HG03103 (cell line): Measurements from ENCODE around the gene ST7L.
"Not testable (repeated sequence)": the region's sequence is repeated elsewhere in the genome, so short reads cannot be mapped to it uniquely, and the experiment has no call there.

Experiments
- ATAC-seq: cut with Tn5 transposase; IDR thresholded peaks from one replicate; pipeline ENCODE4 v1.9.1; 2021; ENCODE audit warnings: low read depth; ENCODE audit not compliant: unreplicated experiment

ST7L gene, protein sequence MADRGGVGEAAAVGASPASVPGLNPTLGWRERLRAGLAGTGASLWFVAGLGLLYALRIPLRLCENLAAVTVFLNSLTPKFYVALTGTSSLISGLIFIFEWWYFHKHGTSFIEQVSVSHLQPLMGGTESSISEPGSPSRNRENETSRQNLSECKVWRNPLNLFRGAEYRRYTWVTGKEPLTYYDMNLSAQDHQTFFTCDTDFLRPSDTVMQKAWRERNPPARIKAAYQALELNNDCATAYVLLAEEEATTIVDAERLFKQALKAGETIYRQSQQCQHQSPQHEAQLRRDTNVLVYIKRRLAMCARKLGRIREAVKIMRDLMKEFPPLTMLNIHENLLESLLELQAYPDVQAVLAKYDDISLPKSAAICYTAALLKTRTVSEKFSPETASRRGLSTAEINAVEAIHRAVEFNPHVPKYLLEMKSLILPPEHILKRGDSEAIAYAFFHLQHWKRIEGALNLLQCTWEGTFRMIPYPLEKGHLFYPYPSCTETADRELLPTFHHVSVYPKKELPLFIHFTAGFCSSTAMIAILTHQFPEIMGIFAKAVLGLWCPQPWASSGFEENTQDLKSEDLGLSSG

DNA sequence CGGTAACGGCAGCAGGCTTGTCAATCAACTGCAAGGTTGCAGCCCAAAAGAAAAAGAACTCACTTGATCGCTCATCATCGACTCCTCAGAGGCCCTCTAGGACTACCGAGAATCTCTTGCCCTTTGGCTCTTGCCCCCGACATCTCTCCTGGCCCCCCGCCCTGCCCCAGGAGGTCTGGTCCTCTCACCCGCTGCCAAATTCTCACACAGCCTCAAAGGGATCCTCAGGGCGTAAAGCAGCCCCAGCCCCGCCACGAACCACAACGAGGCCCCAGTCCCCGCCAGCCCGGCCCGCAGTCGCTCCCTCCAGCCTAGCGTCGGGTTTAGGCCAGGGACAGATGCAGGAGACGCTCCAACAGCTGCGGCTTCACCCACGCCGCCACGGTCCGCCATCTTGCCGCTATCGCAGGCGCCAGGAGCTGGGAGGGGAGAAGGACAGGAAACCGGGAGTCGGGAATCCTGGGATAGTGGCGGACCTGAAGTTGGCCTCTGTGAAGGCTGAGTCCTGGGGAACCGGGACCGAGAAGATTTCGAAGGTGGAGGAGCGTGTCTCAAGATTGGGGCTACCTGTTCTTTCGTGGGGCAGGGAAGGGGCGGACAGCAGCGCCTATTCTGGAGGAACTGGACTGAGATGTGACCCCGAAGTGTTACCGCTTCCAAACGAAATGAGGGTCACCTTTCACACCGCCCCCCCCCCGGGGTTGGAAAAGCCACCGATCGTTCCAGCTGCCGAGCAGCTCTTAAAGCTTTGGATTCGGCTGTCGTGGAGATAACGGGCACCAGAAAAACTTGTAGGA lies at the start of gene ST7L:
Gene ST7L (minus strand): TSS at position 421 of the 797 bp plus-strand sequence. CDS start 28 bp downstream, at position 393.
- ATAC-seq, result no peak

DNA sequence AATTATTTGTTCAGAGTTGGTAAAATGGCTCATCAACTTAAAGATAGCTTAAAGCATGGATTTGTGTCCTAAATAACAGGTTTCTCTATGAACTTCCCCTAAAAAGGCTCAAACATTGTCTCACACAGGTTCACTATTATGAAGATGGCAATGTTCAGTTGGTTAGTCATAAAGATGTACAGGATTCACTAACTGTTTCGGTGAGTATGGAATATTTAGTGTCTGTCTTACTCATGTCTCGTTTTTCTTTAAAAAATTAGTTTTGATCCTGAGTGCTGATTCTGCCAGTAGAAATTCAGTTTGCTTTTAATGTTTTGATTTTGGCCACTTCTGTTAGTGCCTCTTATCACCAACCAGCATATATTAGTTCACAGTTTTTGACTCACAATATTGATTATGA lies 48.0 kb upstream of the ST7L start:
- no peak for ATAC-seq

DNA sequence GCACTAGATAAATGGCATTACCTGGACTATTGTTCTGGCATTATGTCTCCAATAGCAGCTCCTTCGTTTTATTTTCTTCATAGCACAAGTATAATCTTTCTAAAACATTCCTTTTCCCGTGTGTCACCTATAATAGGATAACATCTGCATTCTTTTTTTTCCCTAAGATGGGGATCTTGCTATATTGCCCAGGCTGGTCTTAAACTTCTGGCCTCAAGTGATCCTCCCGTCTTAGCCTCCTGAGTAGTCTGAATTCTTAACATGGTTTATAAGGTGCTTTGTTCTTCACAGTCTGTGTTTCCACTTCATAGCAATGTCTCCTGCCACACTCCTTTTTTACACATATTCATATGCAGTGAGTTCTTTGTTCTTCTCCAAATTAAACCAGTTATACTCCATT lies 46.9 kb upstream of the ST7L start:
- ATAC-seq, result no peak

DNA sequence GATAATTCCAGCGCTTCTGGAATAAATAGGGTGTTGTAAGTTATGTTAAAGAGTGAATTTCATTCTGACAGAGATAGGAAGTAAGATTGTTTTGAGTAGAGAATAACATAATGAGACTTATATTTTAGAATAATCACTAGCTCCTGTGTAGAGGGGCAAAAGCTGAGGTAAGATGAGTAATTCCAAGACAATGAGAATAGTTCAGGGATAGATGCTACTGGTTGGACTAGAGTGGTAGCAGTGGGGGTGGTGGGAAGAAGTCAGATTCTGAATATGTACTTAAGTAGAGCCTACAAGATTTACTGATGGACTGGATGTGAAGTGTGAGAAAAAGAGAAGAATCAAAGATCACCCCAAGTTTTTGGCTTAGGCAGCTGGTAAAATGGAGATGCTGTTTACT lies 32.3 kb upstream of the ST7L start:
- no peak for ATAC-seq

DNA sequence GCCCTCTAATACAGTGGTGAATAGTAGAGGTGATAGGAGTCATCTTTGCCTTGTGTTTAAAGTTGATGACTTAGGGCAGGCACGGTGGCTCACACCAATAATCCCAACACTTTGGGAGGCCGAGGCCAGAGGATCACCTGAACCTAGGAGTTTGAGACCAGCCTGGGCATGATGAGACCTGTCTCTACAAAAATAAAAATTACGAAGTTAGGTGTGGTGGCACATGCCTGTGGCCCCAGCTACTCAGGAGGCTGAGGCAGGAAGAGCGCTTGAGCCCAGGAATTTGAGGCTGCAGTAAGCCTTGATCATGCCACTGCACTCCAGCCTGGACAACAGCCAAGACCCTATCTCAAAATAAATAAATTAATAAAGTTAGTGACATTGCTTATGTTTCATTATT lies 27.3 kb upstream of the ST7L start:
- no peak for ATAC-seq

DNA sequence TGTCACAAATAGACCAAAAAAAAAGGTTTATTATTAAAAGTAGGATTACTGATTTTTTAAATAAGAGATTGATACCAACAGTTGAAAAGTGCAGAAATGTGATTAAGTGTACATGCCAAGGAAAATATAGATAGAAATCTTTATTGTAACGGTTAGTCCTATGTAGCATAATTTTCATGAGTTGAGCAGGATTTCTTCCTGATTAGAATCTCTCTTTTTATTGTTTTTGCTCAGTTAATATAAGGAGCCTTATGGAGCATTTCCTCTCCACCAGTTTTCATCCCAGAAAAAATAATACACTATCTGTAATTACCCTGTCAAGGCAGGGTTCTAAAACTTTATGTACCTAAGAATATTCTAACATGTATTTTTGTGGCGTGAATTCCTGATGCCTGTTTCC lies 24.1 kb upstream of the ST7L start:
- ATAC-seq, result no peak

DNA sequence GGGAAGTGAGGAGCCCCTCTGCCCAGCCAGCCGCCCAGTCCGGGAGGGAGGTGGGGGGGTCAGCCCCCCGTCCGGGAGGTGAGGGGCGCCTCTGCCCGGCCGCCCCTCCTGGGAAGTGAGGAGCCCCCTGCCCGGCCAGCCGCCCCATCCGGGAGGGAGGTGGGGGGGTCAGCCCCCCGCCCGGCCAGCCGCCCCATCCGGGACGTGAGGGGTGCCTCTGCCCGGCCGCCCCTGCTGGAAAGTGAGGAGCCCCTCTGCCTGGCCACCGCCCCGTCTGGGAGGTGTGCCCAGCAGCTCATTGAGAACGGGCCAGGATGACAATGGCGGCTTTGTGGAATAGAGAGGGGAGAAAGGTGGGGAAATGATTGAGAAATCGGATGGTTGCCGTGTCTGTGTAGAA lies 21.5 kb upstream of the ST7L start:
- not testable (repeated sequence) for ATAC-seq

DNA sequence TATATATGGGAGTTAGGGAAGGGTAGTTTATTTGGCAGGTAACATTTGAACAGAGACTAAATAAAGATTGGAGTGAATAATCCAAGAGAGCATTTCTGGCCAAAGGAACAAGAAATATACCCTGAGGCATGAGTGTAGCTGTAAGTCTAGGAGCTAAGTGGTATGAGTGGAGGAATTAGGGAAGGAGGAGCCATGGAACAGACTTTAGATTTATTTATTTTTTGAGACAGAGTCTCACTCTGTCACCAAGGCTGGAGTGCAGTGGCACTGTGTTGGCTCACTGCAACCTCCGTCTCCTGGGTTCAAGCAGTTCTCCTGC lies 19.1 kb upstream of the ST7L start:
- ATAC-seq, result no peak

DNA sequence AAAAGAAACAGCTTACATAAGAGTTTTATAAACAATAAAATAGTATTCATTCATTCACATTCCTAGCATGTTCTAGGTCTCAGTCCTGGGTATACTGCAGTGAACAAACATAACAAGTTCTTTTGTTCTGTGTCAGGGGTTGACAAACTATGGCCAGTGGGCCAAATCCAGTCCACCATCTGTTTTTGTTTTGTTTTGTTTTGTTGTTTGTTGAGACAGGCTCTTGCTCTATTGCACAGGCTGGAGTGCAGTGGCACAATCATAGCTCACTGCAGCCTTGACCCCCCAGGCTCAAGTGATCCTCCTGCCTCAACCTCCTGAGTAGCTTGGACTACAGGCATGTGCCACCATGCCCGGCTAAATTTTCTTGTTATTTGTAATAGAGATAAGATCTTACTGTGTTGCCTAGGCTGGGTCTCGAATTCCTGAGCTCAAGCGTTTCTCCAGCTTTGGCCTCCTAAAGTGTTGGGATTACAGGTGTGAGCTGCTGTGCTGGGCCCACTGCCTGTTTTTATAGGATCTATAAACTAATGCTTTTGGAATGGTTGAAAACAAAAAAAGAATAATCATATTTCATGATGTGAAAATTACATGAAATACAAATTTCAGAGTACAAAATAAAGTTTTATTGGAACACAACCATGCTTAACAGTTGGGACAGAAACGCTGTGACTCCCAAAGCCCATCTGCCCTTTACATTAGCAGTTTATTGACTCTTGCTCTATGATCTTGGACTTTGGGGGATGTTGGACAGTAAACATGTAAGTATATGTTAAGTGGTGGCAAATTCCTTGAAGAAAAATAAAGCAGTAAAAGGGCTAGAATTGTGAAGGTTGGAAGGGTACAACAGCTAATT lies 18.5 kb upstream of the ST7L start:
- ATAC-seq, result no peak

DNA sequence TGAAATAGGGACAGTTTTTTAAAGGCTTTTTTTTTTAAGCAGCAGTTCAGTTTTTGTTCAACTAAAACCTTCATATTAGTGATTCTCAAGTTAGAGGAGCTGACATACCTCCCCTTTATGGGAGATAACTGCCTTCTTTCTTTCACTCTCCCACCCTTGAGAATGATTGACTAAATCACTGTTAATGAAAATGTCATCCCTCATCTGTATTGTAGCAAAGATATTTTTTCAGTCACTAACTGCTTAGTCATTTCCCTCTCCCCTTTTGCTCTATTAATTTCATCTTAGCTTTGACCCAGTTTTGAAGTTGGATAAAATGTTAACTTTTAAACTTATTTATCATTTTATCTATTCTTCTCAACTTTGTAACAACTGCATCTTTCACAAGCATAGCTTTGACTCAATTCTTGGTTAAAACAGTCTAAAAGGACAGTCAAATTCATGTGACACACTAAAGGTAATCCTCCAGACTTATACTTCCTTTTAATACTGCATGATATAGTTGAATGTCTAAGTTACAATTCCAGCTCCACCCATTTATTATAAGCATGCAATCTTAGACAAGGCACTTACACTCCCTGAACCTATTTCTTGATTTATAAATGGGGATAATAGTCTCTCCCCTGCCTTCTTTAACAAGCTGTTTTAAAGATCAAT lies 17.8 kb upstream of the ST7L start:
- no peak for ATAC-seq

DNA sequence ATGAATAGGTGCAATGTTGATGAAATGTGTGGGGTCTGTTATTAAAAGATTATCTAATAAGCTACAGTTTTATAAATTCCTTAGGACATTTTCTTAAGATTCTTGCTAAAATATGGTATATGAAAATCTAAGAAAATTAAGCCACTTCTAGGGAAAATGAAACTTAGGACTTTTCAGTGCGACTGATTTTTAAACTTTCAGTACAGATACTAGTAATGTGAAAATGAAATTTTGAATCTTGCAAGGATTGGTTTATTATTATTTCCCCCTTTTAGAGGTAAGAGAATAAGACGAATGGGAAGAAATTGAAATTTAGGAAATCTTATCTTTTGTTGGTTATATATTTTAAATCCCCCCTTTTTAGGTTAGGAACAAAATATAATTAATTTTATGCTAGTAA lies 17.1 kb upstream of the ST7L start:
- no peak for ATAC-seq

DNA sequence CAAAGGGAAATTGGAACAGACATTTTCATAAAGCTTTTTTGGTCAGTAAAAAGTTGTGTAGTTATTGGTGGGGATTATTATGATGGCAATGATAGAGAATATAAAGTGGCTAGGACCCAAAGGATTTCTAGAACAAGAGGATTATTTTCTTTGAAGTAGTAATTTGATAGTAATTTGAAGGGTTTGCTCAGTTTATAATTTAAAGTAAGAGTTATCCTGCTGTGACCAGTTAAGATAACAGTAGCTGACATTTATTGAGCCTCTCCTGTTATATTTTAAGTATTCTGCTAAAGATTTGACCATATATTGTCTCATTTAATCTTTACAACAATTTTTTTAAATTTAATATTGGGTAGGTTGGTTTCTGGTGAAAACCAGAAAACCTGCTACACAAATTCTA lies 15.4 kb upstream of the ST7L start:
- ATAC-seq, result no peak

DNA sequence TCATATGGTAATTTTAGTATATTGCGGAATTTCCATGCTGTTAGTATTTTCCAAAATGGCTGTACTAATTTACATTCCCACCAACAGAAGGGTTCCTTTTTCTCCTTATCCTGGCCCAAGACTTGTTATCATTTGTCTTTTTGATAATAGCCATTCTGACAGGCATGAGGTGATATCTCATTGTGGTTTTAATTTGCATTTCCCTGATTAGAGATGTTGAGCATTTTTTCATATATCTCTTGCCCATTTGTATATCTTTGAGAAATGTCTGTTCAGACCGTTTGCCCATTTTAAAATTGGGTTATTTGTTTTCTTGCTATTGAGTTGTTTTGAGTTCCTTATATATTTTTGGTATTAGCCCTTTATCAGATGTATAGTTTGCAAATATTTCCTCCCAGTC lies 14.7 kb upstream of the ST7L start:
- no peak for ATAC-seq

DNA sequence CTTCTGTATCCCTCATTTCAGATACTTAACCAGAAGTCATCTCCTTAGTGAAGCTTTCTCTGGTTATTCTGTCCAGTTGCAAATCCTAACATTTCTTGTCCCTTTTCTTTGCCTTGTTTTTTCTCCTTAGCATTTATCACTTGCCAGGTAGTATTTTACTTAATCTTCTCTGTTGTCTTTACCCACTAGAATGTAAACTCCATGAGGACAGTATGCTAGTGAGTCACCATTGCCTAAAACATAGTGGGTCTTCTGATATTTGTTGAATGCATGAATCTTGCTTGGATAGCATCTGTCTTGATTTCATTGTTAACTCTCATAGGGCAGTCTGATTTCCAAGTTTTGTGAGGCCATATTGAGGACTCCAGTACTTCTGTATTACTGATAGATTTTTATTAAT lies 10.3 kb upstream of the ST7L start:
- no peak for ATAC-seq

DNA sequence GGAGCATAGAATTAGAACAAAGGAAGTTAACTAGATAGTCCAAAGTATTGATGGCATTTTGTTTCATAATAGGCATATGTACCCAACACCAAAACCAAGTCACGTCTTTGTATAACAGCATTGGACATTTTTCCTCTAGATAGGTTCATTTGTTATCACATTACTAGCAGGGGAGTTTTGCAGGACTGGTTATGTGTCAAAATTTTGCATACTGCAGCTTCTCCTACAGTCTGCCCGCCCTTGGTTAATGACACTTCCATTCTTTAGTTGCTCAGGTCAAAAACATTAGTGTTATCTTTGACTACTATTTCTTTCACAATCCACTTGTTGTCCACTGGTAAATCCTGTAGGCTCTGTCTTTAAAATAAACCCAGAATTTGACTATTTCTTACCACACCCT lies 9.6 kb upstream of the ST7L start:
- ATAC-seq, result no peak

DNA sequence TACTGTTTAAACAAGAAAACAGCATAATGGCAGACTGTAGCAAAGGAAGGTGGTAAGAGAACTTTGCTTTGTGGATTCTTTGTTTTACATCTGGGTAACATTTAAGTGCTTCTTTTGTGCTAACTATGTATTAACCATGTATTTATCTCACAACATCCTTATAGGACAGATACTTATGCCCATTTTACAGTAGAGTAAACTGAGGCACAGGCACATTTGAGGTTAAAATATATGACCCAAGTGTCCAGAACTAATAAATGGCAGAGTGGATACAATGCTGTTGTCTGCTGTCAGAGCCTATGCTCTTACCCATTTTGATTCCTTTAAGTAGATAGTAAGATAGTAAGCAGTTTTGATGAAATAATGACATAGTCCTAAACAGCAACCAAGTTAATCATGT lies 7.9 kb upstream of the ST7L start:
- no peak for ATAC-seq

DNA sequence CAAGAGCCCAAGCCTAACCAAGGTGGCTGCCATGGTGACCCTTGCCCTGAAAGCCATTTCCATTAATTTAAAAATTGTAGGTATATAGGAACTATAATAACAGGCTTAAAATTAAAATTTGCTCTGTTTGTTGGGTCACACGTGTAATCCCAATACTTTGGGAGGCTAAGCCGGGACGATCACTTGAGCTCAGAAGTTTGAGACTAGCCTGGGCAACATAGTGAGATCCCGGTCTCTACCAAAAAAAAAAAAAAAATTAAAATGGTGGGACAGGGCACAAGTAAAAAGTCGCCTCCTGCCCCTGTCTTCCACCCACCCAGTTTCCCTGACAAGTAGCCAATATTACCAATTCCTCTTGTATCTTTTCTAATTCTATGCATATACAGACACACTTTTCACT lies 7.3 kb upstream of the ST7L start:
- ATAC-seq, result no peak

DNA sequence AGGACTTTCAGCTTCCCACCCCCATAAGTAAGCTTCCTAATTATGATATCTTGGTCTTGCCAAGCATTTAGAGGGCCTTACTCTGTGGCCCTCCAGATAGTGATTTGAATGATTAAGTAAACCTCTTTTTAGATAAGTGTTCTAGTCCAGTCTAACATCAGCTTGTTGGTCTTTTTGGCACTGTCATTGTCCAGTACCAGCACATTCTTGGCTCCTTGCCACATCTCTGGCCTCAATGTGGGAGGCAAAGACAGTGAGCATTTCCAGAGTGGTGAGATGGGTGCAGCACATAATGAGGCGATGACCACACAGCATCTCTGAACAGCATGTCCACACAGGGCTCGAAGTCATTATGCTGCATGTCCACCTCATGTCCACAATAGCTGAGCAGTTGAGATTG lies 6.8 kb upstream of the ST7L start:
- ATAC-seq, result no peak

DNA sequence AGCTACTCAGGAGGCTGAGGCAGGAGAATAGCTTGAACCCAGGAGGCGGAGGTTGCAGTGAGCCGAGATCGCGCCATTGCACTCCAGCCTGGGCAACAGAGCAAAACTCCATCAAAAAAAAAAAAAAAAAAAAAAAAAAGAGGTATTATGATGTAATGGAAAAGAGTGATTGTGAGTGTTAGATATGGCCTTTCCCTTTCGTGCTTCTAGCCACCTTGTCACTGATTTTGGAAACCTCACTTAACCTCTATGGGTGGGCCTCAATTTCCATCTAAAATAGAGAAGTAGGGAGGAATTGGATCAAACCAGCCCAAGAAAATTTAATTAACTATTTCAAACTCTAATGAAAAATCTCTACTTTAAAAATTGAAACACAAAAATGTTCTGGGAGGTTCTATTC lies 5.6 kb upstream of the ST7L start:
- not testable (repeated sequence) for ATAC-seq

DNA sequence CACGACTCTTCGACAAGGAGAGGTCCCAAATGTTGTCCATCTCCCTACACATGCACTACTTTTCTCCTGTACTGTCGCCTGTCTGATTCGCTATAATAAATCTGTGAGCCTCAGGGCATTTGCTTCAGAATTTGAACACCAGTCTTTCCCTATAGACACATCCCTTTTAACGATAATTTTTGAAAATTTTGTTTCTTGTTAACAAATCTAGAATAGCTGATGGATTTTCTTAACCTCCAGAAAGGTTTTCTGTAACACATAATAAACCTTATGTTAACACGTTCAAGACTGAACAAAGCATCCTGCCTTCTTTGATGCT lies 1.4 kb upstream of the ST7L start:
- ATAC-seq, result no peak
